Activated B cell treated with CpG ODN at 0.5 μM for 24 hours (primary cell): ENCODE measurements around the gene ADCY5. TPM values are rescaled to one million over a fixed set of nuclear protein-coding genes. Genes with fewer than 3 reads are reported as not detected.

ENCODE experiments used
- ATAC-seq: fragments of 200-7000 bp; cut with Tn5 transposase; one replicate; pipeline ENCODE4 v1.10.0; 2021; ENCODE audit warnings: low read depth, mild to moderate bottlenecking, moderate library complexity
- CTCF ChIA-PET: fragments of 350-600 bp; sonication (Branson Sonifier 250); formaldehyde crosslinking; loops from one replicate; lab custom pipeline; 2021; ENCODE audit warnings: antibody characterized with exemption; lab: Charles Lee
- POLR2A ChIA-PET: fragments of 350-600 bp; sonication (Branson Sonifier 250); formaldehyde crosslinking; loops from one replicate; lab custom pipeline; 2021; ENCODE audit warnings: antibody characterized with exemption; lab: Charles Lee
- DNase-seq: peaks from one replicate; pipeline ENCODE4 v3.0.0; 2022
- H3K27ac Mint-ChIP-seq: one replicate; pipeline ENCODE4 v1.8.0; 2020; ENCODE audit warnings: mixed read lengths
- H3K27me3 Mint-ChIP-seq: one replicate; pipeline ENCODE4 v1.8.0; 2021; ENCODE audit warnings: mixed read lengths
- H3K36me3 Mint-ChIP-seq: one replicate; pipeline ENCODE4 v1.8.0; 2021; ENCODE audit warnings: low read depth, mixed read lengths
- H3K4me1 Mint-ChIP-seq: one replicate; pipeline ENCODE4 v1.8.0; 2021; ENCODE audit warnings: mixed read lengths
- H3K4me3 Mint-ChIP-seq: one replicate; pipeline ENCODE4 v1.8.0; 2020; ENCODE audit warnings: mild to moderate bottlenecking, mixed read lengths
- H3K9me3 Mint-ChIP-seq: one replicate; pipeline ENCODE4 v1.8.0; 2020; ENCODE audit warnings: mixed read lengths
- CTCF ChIP-seq: fragments of 200-600 bp; IDR thresholded peaks from one replicate; pipeline ENCODE4 v1.8.0; 2022; ENCODE audit warnings: antibody characterized with exemption, mild to moderate bottlenecking
- intact Hi-C: fragments of 100-400 bp; cut with micrococcal nuclease; formaldehyde crosslinking; loops from one replicate; pipeline ENCODE4 v1.15.1; 2024
- total RNA-seq: library from RNA; stranded (reverse); gene quantifications from 2 replicates; pipeline ENCODE4 v1.2.3, GENCODE V29; 2022

Gene ADCY5
- total RNA-seq, 1 donor from 2014 or later = not detected

- ATAC-seq = no peak
- H3K9me3 Mint-ChIP-seq = no peaks in the 10 kb centered on the region
- H3K36me3 Mint-ChIP-seq = no peaks in the 10 kb centered on the region
- H3K27ac Mint-ChIP-seq = no peak overlapping the region
- no peak for TF ChIP-seq CTCF
- no peak for DNase-seq
- intact Hi-C loops = no loop called here
- H3K27me3 Mint-ChIP-seq = peaks cover 11% of the 10 kb centered on the region
- POLR2A ChIA-PET = no interaction called here
- H3K4me3 Mint-ChIP-seq = no peak overlapping the region
- no peaks in the 10 kb centered on the region for H3K4me1 Mint-ChIP-seq
- CTCF ChIA-PET = no interaction called here
Observed at GRCh38 chr3:123375014-123375940, 73.6 kb downstream of the ADCY5 start.

GRCh38 chr3:123374016-123374415 lies 74.9 kb downstream of the ADCY5 start:
- no peak for TF ChIP-seq CTCF
- CTCF ChIA-PET = no interaction called here
- DNase-seq = no peak
- Mint-ChIP-seq H3K4me1 (no peaks in the 10 kb centered on the region), H3K36me3 (no peaks in the 10 kb centered on the region), H3K4me3 (no peak overlapping the region), H3K9me3 (no peaks in the 10 kb centered on the region), H3K27ac (no peak overlapping the region), H3K27me3 (peaks cover 11% of the 10 kb centered on the region)
- POLR2A ChIA-PET = interaction anchor here (0.5 kb wide), 1 partner anchor 26 kb away, joined by 3 read pairs; no protein-coding TSS in a partner anchor
- ATAC-seq = no peak
- intact Hi-C loops = no loop called here

- DNase-seq (no peak), ATAC-seq (no peak)
- intact Hi-C loops = no loop called here
- Mint-ChIP-seq H3K27me3 (peaks cover 11% of the 10 kb centered on the region), H3K4me1 (no peaks in the 10 kb centered on the region), H3K36me3 (no peaks in the 10 kb centered on the region), H3K27ac (no peak overlapping the region), H3K4me3 (no peak overlapping the region), H3K9me3 (no peaks in the 10 kb centered on the region)
- no peak for TF ChIP-seq CTCF
- ChIA-PET POLR2A (interaction anchor here (0.5 kb wide), 1 partner anchor 26 kb away, joined by 3 read pairs; no protein-coding TSS in a partner anchor), CTCF (no interaction called here)
Observed at GRCh38 chr3:123373474-123373987, 75.4 kb downstream of the ADCY5 start.

- DNase-seq = no peak
- no peak for ATAC-seq
- Mint-ChIP-seq H3K27me3 (peaks cover 11% of the 10 kb centered on the region), H3K27ac (no peak overlapping the region), H3K4me3 (no peak overlapping the region), H3K36me3 (no peaks in the 10 kb centered on the region), H3K4me1 (no peaks in the 10 kb centered on the region), H3K9me3 (no peaks in the 10 kb centered on the region)
- TF ChIP-seq CTCF = no peak
- ChIA-PET POLR2A (no interaction called here), CTCF (no interaction called here)
- intact Hi-C loops = no loop called here
Observed at GRCh38 chr3:123372686-123373473, 76.0 kb downstream of the ADCY5 start.
